K562 (cell line): Measurements from ENCODE around the gene DEGS2. TPM values are rescaled to one million over a fixed set of nuclear protein-coding genes. Genes with fewer than 3 reads are reported as not detected.

ENCODE experiments used
- ADNP ChIP-seq: fragments of 200-800 bp; sonication (Bioruptor generic); IDR thresholded peaks from 2 replicates; pipeline ENCODE4 v1.6.1; 2016; ENCODE audit warnings: missing genetic modification characterization, missing compliant biosample characterization
- ATF1 ChIP-seq, 2 experiments: fragments of 450-650 bp in 1 of 2; IDR thresholded peaks; 2 replicates each; pipeline ENCODE4 v1.6.1; 2016; ENCODE audit warnings: missing compliant biosample characterization in 1 of 2, missing genetic modification characterization in 1 of 2
- C11orf30 ChIP-seq: fragments of 450-650 bp; IDR thresholded peaks from 2 replicates; pipeline ENCODE4 v1.6.1; 2016; ENCODE audit warnings: low read depth, mild to moderate bottlenecking
- CBX8 ChIP-seq: fragments of 200-600 bp; sonication (generic); IDR thresholded peaks from 2 replicates; pipeline ENCODE4 v1.6.1; 2012; ENCODE audit warnings: borderline replicate concordance, mixed run types, low read depth, mild to moderate bottlenecking, moderate library complexity, mixed read lengths, low read length, control low read depth, inconsistent platforms; ENCODE audit not compliant: poor library complexity, severe bottlenecking; ENCODE audit errors: extremely low read depth
- CHD4 ChIP-seq: fragments of 200-600 bp; sonication (generic); IDR thresholded peaks from 3 replicates; pipeline ENCODE4 v1.6.1; 2012; ENCODE audit warnings: low read depth, mild to moderate bottlenecking, mixed read lengths, low read length, inconsistent platforms; ENCODE audit not compliant: insufficient read depth, insufficient replicate concordance, poor library complexity, severe bottlenecking
- DIDO1 ChIP-seq: fragments of 450-650 bp; IDR thresholded peaks from 2 replicates; pipeline ENCODE4 v1.6.1; 2016; ENCODE audit warnings: low read depth, missing biosample characterization, missing genetic modification characterization
- FOXP4 ChIP-seq: sonication (generic); formaldehyde crosslinking; IDR thresholded peaks from 2 replicates; pipeline ENCODE4 v1.8.0; 2022; ENCODE audit warnings: mild to moderate bottlenecking, missing genetic modification reagents, borderline replicate concordance
- HMG20B ChIP-seq: fragments of 250-450 bp; sonication (Bioruptor Pico); IDR thresholded peaks from 2 replicates; pipeline ENCODE4 v1.5.0; 2021; ENCODE audit warnings: mild to moderate bottlenecking
- MCM3 ChIP-seq: fragments of 450-650 bp; IDR thresholded peaks from 2 replicates; pipeline ENCODE4 v1.6.1; 2016
- NCOA1 ChIP-seq: fragments of 450-650 bp; IDR thresholded peaks from 2 replicates; pipeline ENCODE4 v1.6.1; 2016; ENCODE audit warnings: low read depth
- NCOA4 ChIP-seq: fragments of 450-650 bp; IDR thresholded peaks from 2 replicates; pipeline ENCODE4 v1.6.1; 2018; ENCODE audit warnings: mild to moderate bottlenecking; ENCODE audit not compliant: partially characterized antibody
- PHB ChIP-seq: fragments of 250-450 bp; sonication (Bioruptor Pico); IDR thresholded peaks from 2 replicates; pipeline ENCODE4 v1.5.0; 2021
- SPI1 ChIP-seq: IDR thresholded peaks from 2 replicates; pipeline ENCODE4 v1.6.1; 2011; ENCODE audit warnings: low read depth, low read length, control low read depth, borderline replicate concordance
- THAP7 ChIP-seq: fragments of 250-450 bp; sonication (Bioruptor Pico); IDR thresholded peaks from 2 replicates; pipeline ENCODE4 v1.5.0; 2021
- ZBTB8A ChIP-seq: fragments of 450-650 bp; IDR thresholded peaks from 2 replicates; pipeline ENCODE4 v1.6.1; 2018; ENCODE audit warnings: mild to moderate bottlenecking, moderate library complexity; ENCODE audit not compliant: partially characterized antibody
- ZNF274 ChIP-seq: IDR thresholded peaks from 2 replicates; pipeline ENCODE4 v1.6.1; 2011; ENCODE audit warnings: low read depth, mild to moderate bottlenecking, low read length, moderate library complexity, borderline replicate concordance
- polyA plus RNA-seq, 8 experiments: library from polyadenylated mRNA; depleted of rRNA in 4 of 8; stranded (reverse) in 5 of 8; unstranded in 3 of 8; fragments of >200 nt; fragmentation: Nextera tagmentation in 2 of 8; fragmentation: Illumina TruSeq in 1 of 8; extraction: Ambion mirVana in 2 of 8; extraction: Trizol in 1 of 8; gene quantifications; 2 replicates each; pipeline versions ENCODE4 v1.2.1 to v1.2.3, GENCODE V29; 2011 to 2014; ENCODE audit warnings: inconsistent platforms in 1 of 8, missing spikeins in 1 of 8
- total RNA-seq, 7 experiments: library from RNA; depleted of rRNA in 6 of 7; stranded (reverse); fragments of >200 nt in 6 of 7; fragmentation: Illumina TruSeq in 2 of 7; extraction: Trizol in 2 of 7; gene quantifications; 2 replicates each; pipeline versions ENCODE4 v1.2.1 to v1.2.3, GENCODE V29; 2011 to 2021; ENCODE audit warnings: low replicate concordance in 1 of 7
- TF ChIP-seq, protein P1 (sequence below): IDR thresholded peaks from 3 replicates; pipeline ENCODE4 v1.6.1; 2011; ENCODE audit warnings: borderline replicate concordance, mild to moderate bottlenecking; ENCODE audit not compliant: insufficient read length, insufficient read depth
- TF ChIP-seq, protein P2 (sequence below): sonication (generic); formaldehyde crosslinking; IDR thresholded peaks from 2 replicates; pipeline ENCODE4 v1.8.1; 2023; ENCODE audit warnings: mild to moderate bottlenecking, missing genetic modification reagents
- TF ChIP-seq, protein P3 (sequence below): sonication (generic); formaldehyde crosslinking; IDR thresholded peaks from 2 replicates; pipeline ENCODE4 v1.8.0; 2022; ENCODE audit warnings: mild to moderate bottlenecking, low read depth, missing genetic modification reagents

The DEGS2 gene
- total and polyA plus RNA-seq, 9 of the 15 experiments (the other 6 are each of a cell fraction or from before 2014, with no cell fraction given) = 0.22 to 2.9 (median 0.70) TPM

DNA sequence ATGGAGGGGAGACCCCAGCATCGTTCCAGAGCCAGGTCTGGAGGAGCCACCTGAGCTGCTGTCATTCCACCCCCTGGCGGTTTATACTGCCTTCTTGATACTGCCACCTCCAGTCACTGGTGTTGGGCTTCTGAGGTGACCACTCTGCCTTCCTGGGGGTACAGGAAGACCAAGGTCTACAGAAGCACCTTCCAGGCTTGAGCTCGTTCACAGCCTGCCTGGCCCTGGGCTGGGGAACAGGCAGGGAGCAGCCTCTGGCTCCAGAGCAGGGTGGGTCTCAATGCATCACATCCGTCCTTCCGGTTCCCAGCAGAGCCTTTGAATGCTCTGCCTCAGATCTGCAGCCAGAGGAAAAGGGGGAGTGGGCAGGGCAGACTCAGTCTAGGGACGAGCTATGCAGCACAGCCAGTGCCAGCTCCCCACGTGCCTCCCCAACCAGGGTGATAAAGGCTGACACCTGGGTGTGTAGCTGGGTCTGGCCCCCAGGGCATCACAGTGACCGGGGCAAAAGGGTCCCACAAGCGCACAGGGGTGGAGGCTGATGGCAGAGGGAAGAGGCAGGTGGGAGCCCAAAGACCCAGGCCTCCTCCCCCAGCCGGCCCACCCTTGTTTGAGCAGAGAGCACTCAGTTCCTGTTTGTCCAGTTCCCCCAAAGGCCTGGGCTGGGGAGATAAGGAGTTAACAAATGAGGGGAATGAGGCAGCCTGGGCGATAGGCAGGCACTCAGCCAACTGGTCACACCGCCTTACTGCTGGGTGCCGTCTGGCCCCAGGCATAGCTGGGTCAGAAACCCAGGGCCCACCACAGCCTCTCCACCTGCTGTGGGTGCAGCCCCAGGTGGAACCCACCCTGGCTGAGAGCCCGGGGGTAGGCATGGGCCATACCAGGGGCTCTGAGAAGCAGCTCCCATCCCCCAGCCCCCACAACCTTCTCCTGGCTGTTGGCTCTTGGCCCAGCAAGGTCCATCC, 17.1 kb downstream of the DEGS2 start (continued):
- TF ChIP-seq DIDO1 (tag) (no peak), SPI1 (peak; percentile 91), MCM3 (no peak), HMG20B (CRISPR knock-in tag) (no peak), C11orf30 (no peak), CBX8 (no peak), NCOA1 (no peak), THAP7 (CRISPR knock-in tag) (no peak), PHB (CRISPR knock-in tag) (no peak), ADNP (tag) (no peak), ATF1 (CRISPR knock-in tag; IDR thresholded peaks at IDR 0.05) (no peak), ATF1 (tag; IDR thresholded peaks at IDR 0.05) (no peak; the same call in 1 of the 2 replicates), NCOA4 (no peak), CHD4 (no peak), FOXP4 (CRISPR knock-in tag) (0 out of 2 replicates have a peak, but pooled peaks have one; percentile 57), ZBTB8A (no peak), ZNF274 (no peak)
- TF ChIP-seq, protein P1, sequence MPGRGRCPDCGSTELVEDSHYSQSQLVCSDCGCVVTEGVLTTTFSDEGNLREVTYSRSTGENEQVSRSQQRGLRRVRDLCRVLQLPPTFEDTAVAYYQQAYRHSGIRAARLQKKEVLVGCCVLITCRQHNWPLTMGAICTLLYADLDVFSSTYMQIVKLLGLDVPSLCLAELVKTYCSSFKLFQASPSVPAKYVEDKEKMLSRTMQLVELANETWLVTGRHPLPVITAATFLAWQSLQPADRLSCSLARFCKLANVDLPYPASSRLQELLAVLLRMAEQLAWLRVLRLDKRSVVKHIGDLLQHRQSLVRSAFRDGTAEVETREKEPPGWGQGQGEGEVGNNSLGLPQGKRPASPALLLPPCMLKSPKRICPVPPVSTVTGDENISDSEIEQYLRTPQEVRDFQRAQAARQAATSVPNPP = no peak
- TF ChIP-seq, protein P2, sequence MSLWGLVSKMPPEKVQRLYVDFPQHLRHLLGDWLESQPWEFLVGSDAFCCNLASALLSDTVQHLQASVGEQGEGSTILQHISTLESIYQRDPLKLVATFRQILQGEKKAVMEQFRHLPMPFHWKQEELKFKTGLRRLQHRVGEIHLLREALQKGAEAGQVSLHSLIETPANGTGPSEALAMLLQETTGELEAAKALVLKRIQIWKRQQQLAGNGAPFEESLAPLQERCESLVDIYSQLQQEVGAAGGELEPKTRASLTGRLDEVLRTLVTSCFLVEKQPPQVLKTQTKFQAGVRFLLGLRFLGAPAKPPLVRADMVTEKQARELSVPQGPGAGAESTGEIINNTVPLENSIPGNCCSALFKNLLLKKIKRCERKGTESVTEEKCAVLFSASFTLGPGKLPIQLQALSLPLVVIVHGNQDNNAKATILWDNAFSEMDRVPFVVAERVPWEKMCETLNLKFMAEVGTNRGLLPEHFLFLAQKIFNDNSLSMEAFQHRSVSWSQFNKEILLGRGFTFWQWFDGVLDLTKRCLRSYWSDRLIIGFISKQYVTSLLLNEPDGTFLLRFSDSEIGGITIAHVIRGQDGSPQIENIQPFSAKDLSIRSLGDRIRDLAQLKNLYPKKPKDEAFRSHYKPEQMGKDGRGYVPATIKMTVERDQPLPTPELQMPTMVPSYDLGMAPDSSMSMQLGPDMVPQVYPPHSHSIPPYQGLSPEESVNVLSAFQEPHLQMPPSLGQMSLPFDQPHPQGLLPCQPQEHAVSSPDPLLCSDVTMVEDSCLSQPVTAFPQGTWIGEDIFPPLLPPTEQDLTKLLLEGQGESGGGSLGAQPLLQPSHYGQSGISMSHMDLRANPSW (CRISPR knock-in tag) = no peak
- TF ChIP-seq, protein P3, sequence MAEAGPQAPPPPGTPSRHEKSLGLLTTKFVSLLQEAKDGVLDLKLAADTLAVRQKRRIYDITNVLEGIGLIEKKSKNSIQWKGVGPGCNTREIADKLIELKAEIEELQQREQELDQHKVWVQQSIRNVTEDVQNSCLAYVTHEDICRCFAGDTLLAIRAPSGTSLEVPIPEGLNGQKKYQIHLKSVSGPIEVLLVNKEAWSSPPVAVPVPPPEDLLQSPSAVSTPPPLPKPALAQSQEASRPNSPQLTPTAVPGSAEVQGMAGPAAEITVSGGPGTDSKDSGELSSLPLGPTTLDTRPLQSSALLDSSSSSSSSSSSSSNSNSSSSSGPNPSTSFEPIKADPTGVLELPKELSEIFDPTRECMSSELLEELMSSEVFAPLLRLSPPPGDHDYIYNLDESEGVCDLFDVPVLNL = no peak
